HT-29 (cell line): ENCODE measurements around the gene ZNF91. TPM values are rescaled to one million over a fixed set of nuclear protein-coding genes. Genes with fewer than 3 reads are reported as not detected.
"Not testable (repeated sequence)": the region's sequence is repeated elsewhere in the genome, so short reads cannot be mapped to it uniquely, and the experiment has no call there.

Source experiments
- DNase-seq: peaks from one replicate; pipeline ENCODE4 v3.0.0-alpha.2; 2015; ENCODE audit warnings: low spot score
- small RNA-seq: library from RNA; depleted of rRNA; stranded (forward); fragments of <200 nt; gene quantifications from one replicate; pipeline ENCODE3, GENCODE V24; 2014
- total RNA-seq: library from RNA; depleted of rRNA; stranded (reverse); fragments of >200 nt; shearing (Covaris generic); gene quantifications from 2 replicates; pipeline ENCODE4 v1.2.3, GENCODE V29; 2014; rRNA removed

The ZNF91 gene
- total RNA-seq, 1 experiment from 2014 or later, result 3.0 TPM

GRCh38 chr19:23318941-23319340 is 76.3 kb downstream of the ZNF91 start:
- DNase-seq, result not testable (repeated sequence)

GRCh38 chr19:23318143-23318542 is 77.1 kb downstream of the ZNF91 start:
- no peak for DNase-seq

- DNase-seq, result no peak
These were observed 80.0 kb downstream of the ZNF91 start for GRCh38 chr19:23315286-23315685.

GRCh38 chr19:23314505-23315251 is 80.6 kb downstream of the ZNF91 start:
- DNase-seq, result no peak

GRCh38 chr19:23313196-23313595 is 82.1 kb downstream of the ZNF91 start:
- DNase-seq, result no peak

GRCh38 chr19:23312515-23312914 is 82.8 kb downstream of the ZNF91 start:
- no peak for DNase-seq

GRCh38 chr19:23311551-23311950 is 83.7 kb downstream of the ZNF91 start:
- DNase-seq, result no peak

GRCh38 chr19:23310729-23311211 is 84.5 kb downstream of the ZNF91 start:
- DNase-seq, result no peak

GRCh38 chr19:23309926-23310325 is 85.3 kb downstream of the ZNF91 start:
- no peak for DNase-seq

- no peak for DNase-seq
These were observed 89.7 kb downstream of the ZNF91 start for GRCh38 chr19:23305555-23305954.

GRCh38 chr19:23304238-23304637 is 91.0 kb downstream of the ZNF91 start:
- no peak for DNase-seq

GRCh38 chr19:23294141-23294540 is 101.1 kb downstream of the ZNF91 start:
- DNase-seq, result no peak

GRCh38 chr19:23289966-23290365 is 105.3 kb downstream of the ZNF91 start:
- not testable (repeated sequence) for DNase-seq

Small RNA genes lying within 50 kb of the gene (small RNA-seq; reads per million reads assigned to genes)
- gene VN1R91P, result not detected

Other genes starting within 250 kb of the ZNF91 start
- 0.10 and 0.70 TPM in 2 replicates for gene ZNF724, start 145.1 kb downstream of the ZNF91 start, total RNA-seq